G401.6 (cell line): ENCODE data around the gene SH3PXD2B.

ENCODE experiments used
- FAIRE-seq: peaks from 2 replicates; lab custom pipeline; 2012; peaks lifted over from hg19 to GRCh38; lab: Jason Lieb, UNC

The SH3PXD2B gene

GRCh38 chr5:172453206-172453985, 929 bp downstream of the SH3PXD2B start:
- no peak for FAIRE-seq

- no peak for FAIRE-seq
Observed at GRCh38 chr5:172452398-172453205, 1.7 kb downstream of the SH3PXD2B start.

- FAIRE-seq, result no peak
Observed at GRCh38 chr5:172451771-172452197, 2.5 kb downstream of the SH3PXD2B start.

GRCh38 chr5:172450861-172451695, 3.2 kb downstream of the SH3PXD2B start:
- FAIRE-seq, result no peak

GRCh38 chr5:172450453-172450852, 3.9 kb downstream of the SH3PXD2B start:
- FAIRE-seq, result no peak

GRCh38 chr5:172448999-172449398, 5.3 kb downstream of the SH3PXD2B start:
- no peak for FAIRE-seq

GRCh38 chr5:172447646-172448365, 6.5 kb downstream of the SH3PXD2B start:
- FAIRE-seq, result no peak

GRCh38 chr5:172446336-172447051, 7.8 kb downstream of the SH3PXD2B start:
- FAIRE-seq, result no peak

- FAIRE-seq, result no peak
Observed at GRCh38 chr5:172445866-172446265, 8.5 kb downstream of the SH3PXD2B start.

GRCh38 chr5:172444626-172445365, 9.5 kb downstream of the SH3PXD2B start:
- FAIRE-seq, result no peak

GRCh38 chr5:172444110-172444510, 10.2 kb downstream of the SH3PXD2B start:
- no peak for FAIRE-seq

GRCh38 chr5:172443441-172444109, 10.8 kb downstream of the SH3PXD2B start:
- no peak for FAIRE-seq

- no peak for FAIRE-seq
Observed at GRCh38 chr5:172442592-172442991, 11.7 kb downstream of the SH3PXD2B start.

GRCh38 chr5:172441262-172441751, 13.0 kb downstream of the SH3PXD2B start:
- FAIRE-seq, result no peak

GRCh38 chr5:172440486-172440885, 13.8 kb downstream of the SH3PXD2B start:
- FAIRE-seq, result no peak

- FAIRE-seq, result no peak
Observed at GRCh38 chr5:172439785-172440477, 14.4 kb downstream of the SH3PXD2B start.

GRCh38 chr5:172438319-172438668, 16.0 kb downstream of the SH3PXD2B start:
- no peak for FAIRE-seq

GRCh38 chr5:172437445-172438318, 16.6 kb downstream of the SH3PXD2B start:
- no peak for FAIRE-seq
